IPS-18a (cell line): Measurements from ENCODE around the gene MARCHF3.
"Not testable (repeated sequence)": the region's sequence is repeated elsewhere in the genome, so short reads cannot be mapped to it uniquely, and the experiment has no call there.

Source experiments
- H3K27ac ChIP-seq: one replicate; pipeline ENCODE4 v1.5.1; 2013; ENCODE audit warnings: low read length
- H3K27me3 ChIP-seq: one replicate; pipeline ENCODE4 v1.6.1; 2013; ENCODE audit warnings: mild to moderate bottlenecking, low read length; ENCODE audit not compliant: control insufficient read depth, insufficient read depth
- H3K36me3 ChIP-seq: one replicate; pipeline ENCODE4 v1.6.1; 2013; ENCODE audit warnings: low read depth, low read length; ENCODE audit not compliant: control insufficient read depth
- H3K4me1 ChIP-seq: one replicate; pipeline ENCODE4 v1.6.1; 2013; ENCODE audit warnings: low read depth, low read length; ENCODE audit not compliant: control insufficient read depth
- H3K4me3 ChIP-seq: one replicate; pipeline ENCODE4 v1.5.1; 2013; ENCODE audit warnings: low read length
- H3K9ac ChIP-seq: one replicate; pipeline ENCODE4 v1.6.1; 2013; ENCODE audit warnings: mild to moderate bottlenecking, low read length, moderate library complexity
- H3K9me3 ChIP-seq: one replicate; pipeline ENCODE4 v1.6.1; 2013; ENCODE audit warnings: low read depth, low read length; ENCODE audit not compliant: control insufficient read depth

Gene MARCHF3

GRCh38 chr5:126846744-126847455 lies 183.5 kb downstream of the MARCHF3 start:
- Histone ChIP-seq H3K4me3 (no peak overlapping the region), H3K27ac (no peak overlapping the region), H3K4me1 (peaks cover 32% of the 10 kb centered on the region), H3K9ac (no peak overlapping the region), H3K36me3 (no peaks in the 10 kb centered on the region), H3K9me3 (no peaks in the 10 kb centered on the region), H3K27me3 (no peaks in the 10 kb centered on the region)

DNA sequence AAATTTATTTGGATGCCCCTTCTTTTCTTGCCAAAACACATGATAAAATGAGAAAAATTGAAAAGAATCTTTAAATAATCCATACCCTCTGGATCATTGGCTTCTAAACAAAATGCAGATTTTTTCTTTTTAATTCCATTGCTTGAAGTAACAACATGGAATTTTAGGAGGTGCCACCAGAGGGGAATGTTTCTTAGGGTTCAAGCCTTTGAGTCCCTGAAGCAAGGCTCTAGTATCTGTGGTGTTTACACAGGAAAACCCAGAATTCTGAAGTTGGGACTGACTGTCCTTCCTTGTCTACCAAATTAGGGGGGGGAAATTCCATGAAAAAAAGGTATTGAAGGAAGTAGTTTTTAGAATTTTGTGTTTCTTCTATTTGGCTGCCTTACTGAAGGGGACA lies 184.0 kb downstream of the MARCHF3 start:
- Histone ChIP-seq H3K27ac (no peak overlapping the region), H3K9me3 (no peaks in the 10 kb centered on the region), H3K9ac (no peak overlapping the region), H3K4me1 (peaks cover 31% of the 10 kb centered on the region), H3K36me3 (no peaks in the 10 kb centered on the region), H3K27me3 (no peaks in the 10 kb centered on the region), H3K4me3 (no peak overlapping the region)

- Histone ChIP-seq H3K4me1 (peaks cover 33% of the 10 kb centered on the region), H3K4me3 (peak overlapping the region; percentile 22)
- not testable (repeated sequence) for H3K27me3 ChIP-seq, H3K9ac ChIP-seq, H3K9me3 ChIP-seq, H3K27ac ChIP-seq, H3K36me3 ChIP-seq
Measured at GRCh38 chr5:126845470-126846070, 184.8 kb downstream of the MARCHF3 start.

- not testable (repeated sequence) for H3K27me3 ChIP-seq, H3K9me3 ChIP-seq, H3K9ac ChIP-seq, H3K36me3 ChIP-seq, H3K27ac ChIP-seq, H3K4me3 ChIP-seq
- peaks cover 32% of the 10 kb centered on the region for H3K4me1 ChIP-seq
Measured at GRCh38 chr5:126843375-126843774, 187.0 kb downstream of the MARCHF3 start.

GRCh38 chr5:126839407-126839806 lies 191.0 kb downstream of the MARCHF3 start:
- H3K9me3 ChIP-seq, H3K27me3 ChIP-seq: not testable (repeated sequence)
- Histone ChIP-seq H3K4me1 (peaks cover 17% of the 10 kb centered on the region), H3K27ac (peak overlapping the region; percentile 77), H3K36me3 (peaks cover 24% of the 10 kb centered on the region), H3K9ac (peak overlapping the region; percentile 27), H3K4me3 (peak overlapping the region; percentile 5)

DNA sequence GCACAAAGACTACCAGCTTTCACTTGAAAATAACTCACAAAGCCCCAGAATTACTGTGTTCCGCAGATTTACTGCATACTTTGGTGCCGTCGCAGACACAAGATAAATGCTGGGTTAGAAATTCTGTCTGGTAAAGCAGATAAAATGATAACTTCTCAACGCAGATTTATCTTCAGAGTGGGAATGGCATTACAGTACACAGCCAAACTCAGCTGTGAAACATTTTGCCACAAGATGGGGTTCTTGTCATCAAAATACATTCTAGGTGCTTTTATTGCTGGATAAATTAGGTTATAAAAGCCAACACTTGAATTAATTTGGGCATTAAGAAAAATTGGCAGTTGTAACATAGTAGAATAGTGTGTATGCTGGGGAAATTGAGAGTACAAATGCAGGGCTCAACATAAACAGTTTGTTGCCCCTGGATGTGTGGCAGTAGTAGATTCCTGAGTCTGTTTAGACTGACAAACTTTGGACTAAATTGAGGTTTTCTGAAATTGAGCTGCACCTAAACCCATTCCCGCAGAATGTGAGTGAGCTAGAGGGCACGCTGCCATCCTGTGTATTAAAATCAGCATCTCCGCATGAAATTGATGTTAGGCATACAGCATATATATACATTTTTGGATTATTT lies 192.3 kb downstream of the MARCHF3 start:
- no peaks in the 10 kb centered on the region for H3K9me3 ChIP-seq
- H3K4me3 ChIP-seq, result no peak overlapping the region
- H3K27ac ChIP-seq, result peak overlapping the region; percentile 26
- H3K9ac ChIP-seq, result no peak overlapping the region
- H3K36me3 ChIP-seq, result peaks cover 37% of the 10 kb centered on the region
- peaks cover 17% of the 10 kb centered on the region for H3K4me1 ChIP-seq
- no peaks in the 10 kb centered on the region for H3K27me3 ChIP-seq

DNA sequence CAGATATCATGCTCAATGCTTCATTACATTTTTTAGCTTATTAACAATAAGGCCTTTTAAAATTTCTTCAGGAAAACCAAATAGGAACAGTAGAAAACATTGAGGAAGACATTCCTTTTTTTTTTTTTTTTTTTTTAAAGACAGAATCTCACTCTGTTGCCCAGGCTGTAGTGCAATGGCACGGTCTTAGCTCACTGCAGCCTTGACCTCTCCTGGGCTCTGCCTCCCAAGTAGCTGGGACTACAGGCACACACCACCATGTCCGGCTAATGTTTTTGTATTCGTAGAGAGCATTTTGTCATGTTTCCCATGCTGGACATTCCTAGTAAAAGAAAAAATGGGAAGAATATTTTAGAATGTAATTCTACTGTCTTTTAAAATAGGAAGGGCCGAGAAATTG lies 193.1 kb downstream of the MARCHF3 start:
- Histone ChIP-seq H3K4me3 (no peak overlapping the region), H3K36me3 (peaks cover 43% of the 10 kb centered on the region), H3K27me3 (no peaks in the 10 kb centered on the region), H3K27ac (no peak overlapping the region), H3K9ac (no peak overlapping the region), H3K4me1 (peaks cover 17% of the 10 kb centered on the region), H3K9me3 (no peaks in the 10 kb centered on the region)

DNA sequence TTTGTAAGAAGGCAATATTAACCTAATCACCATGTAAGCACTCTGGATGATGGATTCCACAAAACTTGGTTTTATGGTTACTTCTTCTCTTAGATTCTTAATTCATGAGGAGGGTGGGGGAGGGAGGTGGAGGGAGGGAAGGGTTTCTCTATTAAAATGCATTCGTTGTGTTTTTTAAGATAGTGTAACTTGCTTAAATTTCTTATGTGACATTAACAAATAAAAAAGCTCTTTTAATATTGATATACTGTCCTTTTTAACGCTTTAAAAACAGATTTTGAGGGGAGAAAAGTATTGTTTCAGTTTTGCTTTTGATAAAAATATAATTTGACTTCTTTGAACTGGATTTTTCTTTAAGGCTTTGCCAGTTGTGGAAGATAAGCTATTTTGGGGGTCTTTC lies 193.6 kb downstream of the MARCHF3 start:
- Histone ChIP-seq H3K27me3 (no peaks in the 10 kb centered on the region), H3K4me1 (peaks cover 17% of the 10 kb centered on the region), H3K27ac (no peak overlapping the region), H3K9me3 (no peaks in the 10 kb centered on the region), H3K9ac (no peak overlapping the region), H3K4me3 (no peak overlapping the region), H3K36me3 (peaks cover 48% of the 10 kb centered on the region)

- H3K4me1 ChIP-seq, result peaks cover 4% of the 10 kb centered on the region
- H3K36me3 ChIP-seq, result peaks cover 89% of the 10 kb centered on the region
- no peak overlapping the region for H3K27ac ChIP-seq
- no peak overlapping the region for H3K9ac ChIP-seq
- no peaks in the 10 kb centered on the region for H3K27me3 ChIP-seq
- H3K9me3 ChIP-seq, result no peaks in the 10 kb centered on the region
- no peak overlapping the region for H3K4me3 ChIP-seq
Measured at GRCh38 chr5:126831156-126831555, 199.2 kb downstream of the MARCHF3 start.

GRCh38 chr5:126830061-126830460 lies 200.3 kb downstream of the MARCHF3 start:
- Histone ChIP-seq H3K9ac (no peak overlapping the region), H3K9me3 (no peaks in the 10 kb centered on the region), H3K27ac (no peak overlapping the region), H3K27me3 (no peaks in the 10 kb centered on the region), H3K36me3 (peaks cover 89% of the 10 kb centered on the region), H3K4me1 (peaks cover 5% of the 10 kb centered on the region), H3K4me3 (no peak overlapping the region)

DNA sequence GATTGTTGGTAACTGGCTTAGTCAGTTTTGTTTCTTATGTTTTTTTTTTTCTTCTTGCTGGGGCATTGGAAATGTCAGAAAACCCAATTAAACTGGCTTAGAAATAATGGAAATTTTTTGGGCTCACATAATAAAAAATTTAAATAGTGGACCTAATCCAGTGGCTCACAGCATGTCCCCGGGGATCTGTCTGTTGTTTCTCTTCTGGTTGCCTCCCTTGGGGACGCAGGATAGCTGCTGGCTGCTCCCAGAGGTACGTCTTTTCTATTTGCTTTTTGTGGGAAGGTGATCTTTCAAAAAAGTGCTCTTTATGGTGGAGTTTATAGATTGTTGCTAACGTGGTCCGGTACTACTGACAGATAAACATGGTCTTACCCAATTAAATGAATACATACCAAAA lies 201.3 kb downstream of the MARCHF3 start:
- Histone ChIP-seq H3K27ac (no peak overlapping the region), H3K4me1 (peaks cover 5% of the 10 kb centered on the region), H3K9me3 (no peaks in the 10 kb centered on the region), H3K27me3 (no peaks in the 10 kb centered on the region), H3K36me3 (peaks cover 88% of the 10 kb centered on the region), H3K4me3 (no peak overlapping the region), H3K9ac (no peak overlapping the region)
